LNCaP clone FGC (cell line): ENCODE results near the gene ARL15.

ENCODE experiments used
- DNase-seq: peaks from one replicate; pipeline ENCODE4 v3.0.0-alpha.2; 2011; ENCODE audit warnings: low read depth
- H3K4me3 ChIP-seq: 2 replicates; pipeline ENCODE4 v1.5.1; 2011; ENCODE audit warnings: mild to moderate bottlenecking, low read depth, low read length, control low read depth
- CTCF ChIP-seq: IDR thresholded peaks from 2 replicates; pipeline ENCODE4 v1.5.1; 2012; ENCODE audit warnings: mild to moderate bottlenecking; ENCODE audit not compliant: control insufficient read depth, insufficient read depth; ENCODE audit errors: extremely low read depth

ARL15 gene

DNA sequence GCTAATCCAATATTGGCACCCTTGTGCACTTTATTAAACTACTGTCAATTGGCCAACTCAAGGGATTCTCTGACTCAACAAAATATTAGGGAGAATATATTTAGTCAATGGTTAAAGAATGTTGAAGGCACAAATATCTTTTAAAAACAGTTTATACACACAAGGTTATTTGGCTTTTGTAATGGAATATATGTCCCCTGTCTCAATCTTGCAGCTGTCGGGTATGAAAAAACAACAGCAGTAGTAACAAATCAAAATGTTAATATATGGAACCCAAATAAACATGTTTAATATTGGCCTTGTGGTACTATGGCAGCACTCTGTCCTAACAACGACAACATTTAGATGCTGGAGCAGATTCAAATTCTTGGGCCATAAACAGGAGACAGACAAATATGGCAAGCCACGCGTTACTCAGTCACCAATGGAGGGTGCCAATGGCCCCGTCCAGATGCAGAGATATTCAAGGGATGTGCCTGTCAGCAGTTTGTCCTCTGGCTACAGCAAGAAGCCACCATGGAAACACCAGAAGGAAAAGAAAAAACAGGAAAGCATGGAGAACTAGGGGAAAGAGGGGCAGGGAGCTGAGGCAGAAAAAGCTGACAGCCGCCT lies 408.0 kb downstream of the ARL15 start:
- H3K4me3 ChIP-seq: no peak overlapping the region
- DNase-seq: no peak
- no peak for TF ChIP-seq CTCF

- no peak for DNase-seq
- no peak overlapping the region for H3K4me3 ChIP-seq
- no peak for TF ChIP-seq CTCF
Observed at GRCh38 chr5:53900677-53901076, 409.7 kb downstream of the ARL15 start.

DNA sequence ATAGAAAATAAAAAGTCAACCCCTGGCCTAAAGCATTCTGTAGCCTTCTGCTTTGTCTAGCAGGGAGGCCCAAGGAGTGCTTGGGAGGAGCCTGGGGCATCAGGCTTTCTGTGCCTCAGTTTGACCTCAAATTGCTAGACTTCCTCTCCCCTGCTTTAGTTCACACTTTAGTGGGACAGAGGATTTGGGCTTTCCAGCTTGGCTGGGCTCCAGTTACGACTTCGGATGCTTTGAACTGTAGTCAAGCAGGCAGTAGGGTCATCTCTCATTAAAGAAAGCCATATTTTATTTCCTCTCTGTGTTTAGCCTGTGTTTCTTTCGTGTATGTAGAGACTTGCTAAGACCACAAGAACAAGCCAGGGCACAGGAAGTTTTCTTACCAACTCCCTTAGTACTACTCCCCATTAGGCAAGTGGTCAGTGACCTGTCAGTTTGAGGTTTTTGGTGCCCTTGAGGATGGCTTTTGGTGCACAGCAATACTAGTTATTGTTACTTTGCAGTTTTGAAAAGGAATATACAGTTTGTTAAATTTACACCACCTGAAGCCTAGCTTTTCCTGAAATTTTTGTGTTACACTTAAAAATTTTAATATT lies 415.2 kb downstream of the ARL15 start:
- no peak for TF ChIP-seq CTCF
- no peak for DNase-seq
- H3K4me3 ChIP-seq: no peak overlapping the region

GRCh38 chr5:53893626-53894025 lies 416.7 kb downstream of the ARL15 start:
- no peak for DNase-seq
- TF ChIP-seq CTCF: no peak
- H3K4me3 ChIP-seq: no peak overlapping the region

- no peak for DNase-seq
- H3K4me3 ChIP-seq: no peak overlapping the region
- no peak for TF ChIP-seq CTCF
Observed at GRCh38 chr5:53892224-53892623, 418.1 kb downstream of the ARL15 start.

GRCh38 chr5:53891159-53891558 lies 419.2 kb downstream of the ARL15 start:
- DNase-seq: no peak
- no peak overlapping the region for H3K4me3 ChIP-seq
- TF ChIP-seq CTCF: no peak

GRCh38 chr5:53890490-53890889 lies 419.9 kb downstream of the ARL15 start:
- DNase-seq: no peak
- H3K4me3 ChIP-seq: no peak overlapping the region
- no peak for TF ChIP-seq CTCF
